ENCODE data around the gene KIF3A.
A peak's percentile ranks its signal among the peaks of the same experiment; 100 is the strongest.

KIF3A gene

GRCh38 chr5:132780577-132780976 lies 43.2 kb upstream of the KIF3A start:
- no peaks in the 10 kb centered on the region for H3K9me2 ChIP-seq (replicated peaks; ENCODE audit: insufficient read depth, low read length)
- peaks cover 25% of the 10 kb centered on the region for H3K27me3 ChIP-seq (replicated peaks; ENCODE audit: insufficient read depth, low read length)
- no peaks in the 10 kb centered on the region for H3K36me3 ChIP-seq (replicated peaks; ENCODE audit: insufficient read depth, low read length)
- H3K27ac ChIP-seq (ENCODE audit: low read length) = no peak overlapping the region
- no peaks in the 10 kb centered on the region for H4K20me1 ChIP-seq (ENCODE audit: insufficient read depth, low read length)
- H3K79me2 ChIP-seq (ENCODE audit: low read length) = no peaks in the 10 kb centered on the region
- peak; percentile 50 for DNase-seq
- no peaks in the 10 kb centered on the region for H3K9me3 ChIP-seq (replicated peaks; ENCODE audit: insufficient read depth, low read length)
- no peak overlapping the region for H3K9ac ChIP-seq (ENCODE audit: low read length)
- no peak overlapping the region for H3K4me3 ChIP-seq (ENCODE audit: low read length)
- H3K4me1 ChIP-seq (ENCODE audit: low read length) = peaks cover 16% of the 10 kb centered on the region
- H2AFZ ChIP-seq (ENCODE audit: low read length) = no peak overlapping the region
- H3K4me2 ChIP-seq (ENCODE audit: low read depth, low read length) = peak overlapping the region; percentile 17; the same call in 1 of the 2 replicates
- TF ChIP-seq EZH2phosphoT487 (IDR thresholded peaks at IDR 0.05; ENCODE audit: low read length) (no peak), CTCF (IDR thresholded peaks at IDR 0.05; ENCODE audit: low read length) (no peak), EZH2 (optimal IDR thresholded peaks at IDR 0.05; ENCODE audit: low read depth, low read length) (no peak)
- H3F3A ChIP-seq (ENCODE audit: insufficient read depth, low read length) = peaks cover 11% of the 10 kb centered on the region; the same call in 1 of the 2 replicates

- H3K27me3 ChIP-seq (replicated peaks; ENCODE audit: insufficient read depth, low read length) = peaks cover 25% of the 10 kb centered on the region
- H3K4me1 ChIP-seq (ENCODE audit: low read length) = peaks cover 16% of the 10 kb centered on the region
- H3K9me3 ChIP-seq (replicated peaks; ENCODE audit: insufficient read depth, low read length) = no peaks in the 10 kb centered on the region
- H3K4me3 ChIP-seq (ENCODE audit: low read length) = no peak overlapping the region
- no peaks in the 10 kb centered on the region for H3K36me3 ChIP-seq (replicated peaks; ENCODE audit: insufficient read depth, low read length)
- no peak overlapping the region for H2AFZ ChIP-seq (ENCODE audit: low read length)
- H3K79me2 ChIP-seq (ENCODE audit: low read length) = no peaks in the 10 kb centered on the region
- H3K4me2 ChIP-seq (ENCODE audit: low read depth, low read length) = no peak overlapping the region
- no peak for DNase-seq
- H3K9ac ChIP-seq (ENCODE audit: low read length) = no peak overlapping the region
- no peak for TF ChIP-seq EZH2 (optimal IDR thresholded peaks at IDR 0.05; ENCODE audit: low read depth, low read length)
- no peak for TF ChIP-seq CTCF (IDR thresholded peaks at IDR 0.05; ENCODE audit: low read length)
- TF ChIP-seq EZH2phosphoT487 (IDR thresholded peaks at IDR 0.05; ENCODE audit: low read length) = no peak
- H3F3A ChIP-seq (ENCODE audit: insufficient read depth, low read length) = peaks cover 14% of the 10 kb centered on the region; the same call in 1 of the 2 replicates
- no peaks in the 10 kb centered on the region for H3K9me2 ChIP-seq (replicated peaks; ENCODE audit: insufficient read depth, low read length)
- no peak overlapping the region for H3K27ac ChIP-seq (ENCODE audit: low read length)
- H4K20me1 ChIP-seq (ENCODE audit: insufficient read depth, low read length) = no peaks in the 10 kb centered on the region
Observed at GRCh38 chr5:132779961-132780360, 42.6 kb upstream of the KIF3A start.

GRCh38 chr5:132778856-132779255 lies 41.5 kb upstream of the KIF3A start:
- peaks cover 16% of the 10 kb centered on the region for H3K4me1 ChIP-seq (ENCODE audit: low read length)
- no peak overlapping the region for H3K4me2 ChIP-seq (ENCODE audit: low read depth, low read length)
- no peaks in the 10 kb centered on the region for H3K9me2 ChIP-seq (replicated peaks; ENCODE audit: insufficient read depth, low read length)
- no peak overlapping the region for H3K4me3 ChIP-seq (ENCODE audit: low read length)
- peaks cover 14% of the 10 kb centered on the region; the same call in 1 of the 2 replicates for H3F3A ChIP-seq (ENCODE audit: insufficient read depth, low read length)
- H4K20me1 ChIP-seq (ENCODE audit: insufficient read depth, low read length) = no peaks in the 10 kb centered on the region
- TF ChIP-seq EZH2 (optimal IDR thresholded peaks at IDR 0.05; ENCODE audit: low read depth, low read length) (no peak), CTCF (IDR thresholded peaks at IDR 0.05; ENCODE audit: low read length) (no peak), EZH2phosphoT487 (IDR thresholded peaks at IDR 0.05; ENCODE audit: low read length) (no peak)
- H3K36me3 ChIP-seq (replicated peaks; ENCODE audit: insufficient read depth, low read length) = no peaks in the 10 kb centered on the region
- H3K9ac ChIP-seq (ENCODE audit: low read length) = no peak overlapping the region
- DNase-seq = no peak
- H2AFZ ChIP-seq (ENCODE audit: low read length) = no peak overlapping the region
- H3K27me3 ChIP-seq (replicated peaks; ENCODE audit: insufficient read depth, low read length) = peaks cover 25% of the 10 kb centered on the region
- no peaks in the 10 kb centered on the region for H3K9me3 ChIP-seq (replicated peaks; ENCODE audit: insufficient read depth, low read length)
- no peaks in the 10 kb centered on the region for H3K79me2 ChIP-seq (ENCODE audit: low read length)
- H3K27ac ChIP-seq (ENCODE audit: low read length) = no peak overlapping the region

Data from MM.1S (cell line).